SJCRH30 (cell line): ENCODE data around the gene GRIN1. TPM values are rescaled to one million over a fixed set of nuclear protein-coding genes. Genes with fewer than 3 reads are reported as not detected.
"Not testable (repeated sequence)": the region's sequence is repeated elsewhere in the genome, so short reads cannot be mapped to it uniquely, and the experiment has no call there.

Experiments
- DNase-seq, 2 experiments: peaks; one replicate each; pipeline ENCODE4 v3.0.0-alpha.2; 2015 to 2020
- H3K27ac ChIP-seq: fragments of 250-450 bp; sonication (Bioruptor Pico); 2 replicates; pipeline ENCODE4 v1.5.1; 2020; ENCODE audit warnings: mild to moderate bottlenecking, moderate library complexity
- H3K27me3 ChIP-seq: fragments of 250-450 bp; sonication (Bioruptor Pico); 2 replicates; pipeline ENCODE4 v1.5.1; 2020; ENCODE audit warnings: mild to moderate bottlenecking, moderate library complexity
- H3K36me3 ChIP-seq: fragments of 250-450 bp; sonication (Bioruptor Pico); 2 replicates; pipeline ENCODE4 v1.5.1; 2020; ENCODE audit warnings: mild to moderate bottlenecking, moderate library complexity
- H3K4me1 ChIP-seq: fragments of 250-450 bp; sonication (Bioruptor Pico); 2 replicates; pipeline ENCODE4 v1.5.1; 2020; ENCODE audit warnings: mild to moderate bottlenecking, moderate library complexity
- H3K4me3 ChIP-seq: fragments of 250-450 bp; sonication (Bioruptor Pico); 2 replicates; pipeline ENCODE4 v1.5.1; 2020; ENCODE audit warnings: mild to moderate bottlenecking, moderate library complexity
- H3K9me3 ChIP-seq: fragments of 250-450 bp; sonication (Bioruptor Pico); replicated peaks from 2 replicates; pipeline ENCODE4 v1.5.1; 2020; ENCODE audit warnings: mild to moderate bottlenecking, moderate library complexity
- total RNA-seq: library from RNA; depleted of rRNA; stranded (reverse); fragments of >200 nt; shearing (Covaris generic); gene quantifications from 2 replicates; pipeline ENCODE4 v1.2.3, GENCODE V29; 2014

The GRIN1 gene
- total RNA-seq, 1 experiment from 2014 or later, result 0.49 TPM

- peak in 1 of 2 experiments; percentile 51 for DNase-seq
- Histone ChIP-seq H3K27ac (no peak overlapping the region), H3K9me3 (no peaks in the 10 kb centered on the region), H3K27me3 (peaks cover 14% of the 10 kb centered on the region; the same call in 1 of the 2 replicates), H3K36me3 (no peaks in the 10 kb centered on the region), H3K4me3 (no peak overlapping the region), H3K4me1 (peaks cover 8% of the 10 kb centered on the region; the same call in 1 of the 2 replicates)
These were observed 22.9 kb upstream of the GRIN1 start for GRCh38 chr9:137116027-137116507.

GRCh38 chr9:137116728-137117127, 22.2 kb upstream of the GRIN1 start:
- H3K9me3 ChIP-seq, result no peaks in the 10 kb centered on the region
- H3K4me1 ChIP-seq, result peaks cover 8% of the 10 kb centered on the region; the same call in 1 of the 2 replicates
- no peaks in the 10 kb centered on the region for H3K36me3 ChIP-seq
- peaks cover 14% of the 10 kb centered on the region; the same call in 1 of the 2 replicates for H3K27me3 ChIP-seq
- H3K27ac ChIP-seq, result no peak overlapping the region
- H3K4me3 ChIP-seq, result no peak overlapping the region
- no peak for DNase-seq

GRCh38 chr9:137117269-137117731, 21.7 kb upstream of the GRIN1 start:
- Histone ChIP-seq H3K4me3 (no peak overlapping the region), H3K27ac (no peak overlapping the region), H3K36me3 (no peaks in the 10 kb centered on the region), H3K4me1 (peaks cover 10% of the 10 kb centered on the region; the same call in 1 of the 2 replicates), H3K9me3 (no peaks in the 10 kb centered on the region), H3K27me3 (peaks cover 14% of the 10 kb centered on the region; the same call in 1 of the 2 replicates)
- no peak for DNase-seq

- DNase-seq, H3K4me1 ChIP-seq, H3K27ac ChIP-seq, H3K9me3 ChIP-seq, H3K4me3 ChIP-seq, H3K36me3 ChIP-seq: not testable (repeated sequence)
- H3K27me3 ChIP-seq, result peaks cover 14% of the 10 kb centered on the region; the same call in 1 of the 2 replicates
These were observed 20.8 kb upstream of the GRIN1 start for GRCh38 chr9:137118092-137118603.

GRCh38 chr9:137121927-137122795, 16.8 kb upstream of the GRIN1 start:
- H3K36me3 ChIP-seq, H3K27me3 ChIP-seq, H3K9me3 ChIP-seq, H3K4me1 ChIP-seq, H3K4me3 ChIP-seq, H3K27ac ChIP-seq, DNase-seq: not testable (repeated sequence)

- not testable (repeated sequence) for H3K27ac ChIP-seq, H3K36me3 ChIP-seq, DNase-seq, H3K4me3 ChIP-seq, H3K27me3 ChIP-seq, H3K4me1 ChIP-seq, H3K9me3 ChIP-seq
These were observed 16.0 kb upstream of the GRIN1 start for GRCh38 chr9:137122796-137123467.

- Histone ChIP-seq H3K27ac (no peak overlapping the region), H3K36me3 (no peaks in the 10 kb centered on the region), H3K27me3 (no peaks in the 10 kb centered on the region), H3K4me3 (no peak overlapping the region), H3K9me3 (no peaks in the 10 kb centered on the region), H3K4me1 (peaks cover 6% of the 10 kb centered on the region; the same call in 1 of the 2 replicates)
- DNase-seq, result no peak
These were observed 15.5 kb upstream of the GRIN1 start for GRCh38 chr9:137123468-137123837.

GRCh38 chr9:137123952-137124462, 14.9 kb upstream of the GRIN1 start:
- not testable (repeated sequence) for H3K9me3 ChIP-seq, H3K27ac ChIP-seq, H3K36me3 ChIP-seq, DNase-seq, H3K4me1 ChIP-seq, H3K4me3 ChIP-seq, H3K27me3 ChIP-seq

GRCh38 chr9:137126786-137127185, 12.2 kb upstream of the GRIN1 start:
- Histone ChIP-seq H3K4me3 (no peak overlapping the region), H3K4me1 (peaks cover 7% of the 10 kb centered on the region; the same call in 1 of the 2 replicates)
- DNase-seq, result no peak

GRCh38 chr9:137127301-137128157, 11.4 kb upstream of the GRIN1 start:
- peak overlapping the region; percentile 42; the same call in 1 of the 2 replicates for H3K27ac ChIP-seq
- no peak for DNase-seq
- H3K4me1 ChIP-seq, result peaks cover 5% of the 10 kb centered on the region; the same call in 1 of the 2 replicates
- no peaks in the 10 kb centered on the region for H3K36me3 ChIP-seq
- H3K9me3 ChIP-seq, result no peaks in the 10 kb centered on the region
- H3K4me3 ChIP-seq, result peak overlapping the region; percentile 68
- no peaks in the 10 kb centered on the region for H3K27me3 ChIP-seq

More at GRCh38 chr9:137126786-137127185, 12.2 kb upstream of the GRIN1 start:
- no peak overlapping the region for H3K27ac ChIP-seq
- no peaks in the 10 kb centered on the region for H3K36me3 ChIP-seq
- H3K9me3 ChIP-seq, result no peaks in the 10 kb centered on the region
- H3K27me3 ChIP-seq, result no peaks in the 10 kb centered on the region

- DNase-seq, result peak; percentile 78 to 87
- Histone ChIP-seq H3K27me3 (no peaks in the 10 kb centered on the region), H3K4me1 (peaks cover 5% of the 10 kb centered on the region; the same call in 1 of the 2 replicates), H3K9me3 (no peaks in the 10 kb centered on the region), H3K27ac (peak overlapping the region; percentile 42), H3K36me3 (no peaks in the 10 kb centered on the region), H3K4me3 (peak overlapping the region; percentile 68)
These were observed 10.6 kb upstream of the GRIN1 start for GRCh38 chr9:137128158-137128861.

- Histone ChIP-seq H3K4me3 (peak overlapping the region; percentile 68), H3K36me3 (no peaks in the 10 kb centered on the region), H3K9me3 (no peaks in the 10 kb centered on the region), H3K27ac (peak overlapping the region; percentile 42), H3K27me3 (no peaks in the 10 kb centered on the region), H3K4me1 (peaks cover 5% of the 10 kb centered on the region; the same call in 1 of the 2 replicates)
- peak; percentile 28 to 47 for DNase-seq
These were observed 10.0 kb upstream of the GRIN1 start for GRCh38 chr9:137128862-137129455.
